Inferior parietal cortex (tissue), 1 donor: Measurements from ENCODE around the gene CTXN1.
A peak's percentile ranks its signal among the peaks of the same experiment; 100 is the strongest.

Experiments
- DNase-seq: peaks from one replicate; pipeline ENCODE4 v3.0.0-alpha.2; 2016; ENCODE audit errors: extremely low spot score

Gene CTXN1

GRCh38 chr19:7914099-7914498 lies 11.8 kb downstream of the CTXN1 start:
- no peak for DNase-seq

GRCh38 chr19:7913652-7914051 lies 12.3 kb downstream of the CTXN1 start:
- no peak for DNase-seq

DNA sequence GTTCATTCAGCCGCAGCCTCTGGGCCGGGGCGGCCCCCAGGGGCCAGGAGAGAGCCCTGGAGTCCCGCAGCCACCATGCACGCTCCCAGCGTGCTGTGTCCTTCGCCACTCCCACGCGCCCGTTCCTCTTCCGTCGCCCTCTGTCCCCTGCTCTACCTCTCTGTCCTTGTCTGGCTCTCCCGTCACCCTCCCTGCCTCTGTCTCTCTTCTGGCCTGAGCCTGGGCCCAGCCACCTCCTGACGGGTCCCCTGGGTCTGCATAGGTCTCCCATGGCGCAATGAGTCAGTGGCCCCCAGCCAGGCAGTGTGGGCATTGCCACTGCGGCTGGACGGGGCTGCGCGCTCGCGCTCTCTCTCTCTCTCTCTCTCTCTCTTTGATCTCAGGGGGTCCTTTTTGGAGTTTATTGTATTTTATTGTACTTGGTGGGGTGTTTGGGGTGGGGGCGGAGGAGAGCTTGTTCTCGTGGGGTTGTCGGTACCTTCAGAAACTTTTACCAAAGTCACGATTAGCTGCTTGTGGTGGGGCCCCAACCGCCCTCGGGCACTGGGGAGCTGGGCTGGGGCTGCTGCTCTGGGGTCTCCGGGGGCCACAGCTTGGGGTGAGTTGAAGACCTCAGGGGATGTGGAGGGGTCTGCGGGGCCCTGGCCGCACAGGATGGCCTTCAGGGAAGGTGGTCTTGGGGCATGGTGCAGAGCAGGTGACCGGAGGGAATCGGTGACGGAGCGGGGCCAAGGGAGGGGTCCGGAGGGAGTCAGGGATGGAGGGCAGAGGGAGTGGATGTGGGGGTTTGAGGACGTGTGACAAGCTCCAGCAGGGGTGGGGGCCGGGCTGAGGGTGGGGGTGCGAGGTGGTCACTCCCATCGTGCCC lies 13.0 kb downstream of the CTXN1 start:
- DNase-seq = no peak

GRCh38 chr19:7912144-7912696 lies 13.7 kb downstream of the CTXN1 start:
- DNase-seq = no peak

- DNase-seq = no peak
Observed at GRCh38 chr19:7911508-7912143, 14.3 kb downstream of the CTXN1 start.

- no peak for DNase-seq
Observed at GRCh38 chr19:7910321-7911161, 15.4 kb downstream of the CTXN1 start.

- DNase-seq = no peak
Observed at GRCh38 chr19:7909471-7910067, 16.4 kb downstream of the CTXN1 start.

DNA sequence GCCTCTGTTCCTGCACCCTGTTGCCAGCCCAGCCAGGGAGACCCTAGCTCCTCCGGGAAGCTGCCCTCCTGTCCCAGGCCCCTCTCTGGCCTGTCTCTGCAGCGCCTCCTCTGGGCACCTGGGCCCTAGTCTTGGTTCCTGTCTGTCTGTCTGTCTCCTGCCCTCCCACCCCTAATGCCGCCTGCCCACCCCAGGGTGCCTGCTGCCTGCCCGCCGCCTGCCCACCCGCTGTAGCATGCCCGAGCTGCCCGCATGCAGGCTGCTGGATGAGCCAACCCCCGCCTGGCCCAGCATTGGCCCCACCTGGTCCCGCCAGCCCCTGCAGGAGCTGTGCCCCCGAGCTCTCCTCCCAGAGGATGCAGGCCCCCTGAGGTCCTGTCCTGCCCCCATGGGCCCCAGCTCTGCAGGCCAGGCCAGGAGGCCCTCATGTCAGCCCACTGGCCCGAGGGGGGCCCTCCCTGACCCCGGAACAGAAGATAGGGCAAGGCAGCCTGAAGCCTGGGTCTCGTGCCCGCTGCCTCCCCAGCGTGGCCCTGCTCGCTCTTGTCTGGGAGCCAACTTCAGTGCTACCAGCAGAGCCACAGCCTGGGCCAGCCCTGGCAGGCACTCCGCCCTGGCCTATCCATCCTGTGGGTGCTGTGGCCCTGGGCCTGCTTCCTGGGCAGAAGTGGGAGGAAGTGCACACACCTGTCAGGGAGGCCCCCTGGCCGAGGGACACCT lies 17.0 kb downstream of the CTXN1 start:
- DNase-seq = no peak

DNA sequence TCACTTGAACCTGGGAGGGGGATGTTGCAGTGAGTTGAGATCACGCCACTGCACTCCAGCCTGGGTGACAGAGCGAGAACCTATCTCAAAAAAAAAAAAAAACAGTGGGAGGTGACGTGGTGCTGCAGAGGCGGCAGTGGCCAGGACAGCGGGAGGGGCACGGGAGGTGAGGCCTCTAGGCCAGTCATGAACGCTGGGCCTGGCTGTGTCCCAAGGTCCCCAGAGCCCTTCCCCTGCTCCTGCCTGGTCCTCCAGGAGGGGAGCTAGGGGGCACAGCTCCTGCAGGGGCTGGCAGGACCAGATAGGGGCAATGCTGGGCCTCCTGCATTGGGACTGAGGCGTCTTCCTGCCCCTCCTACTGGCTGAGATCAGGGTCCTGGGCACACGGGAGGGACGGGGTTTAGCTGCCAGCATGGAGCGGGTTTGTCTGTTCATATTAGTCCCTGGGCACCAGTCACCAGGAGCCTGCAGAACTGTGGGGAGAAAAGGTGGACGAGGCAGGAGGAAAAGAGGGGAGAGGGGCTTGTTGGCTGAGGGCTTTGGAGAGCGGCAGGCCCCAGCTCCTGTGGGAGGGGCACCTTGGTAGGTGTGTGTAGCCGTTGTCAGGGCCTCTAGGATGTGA lies 17.7 kb downstream of the CTXN1 start:
- DNase-seq = no peak

DNA sequence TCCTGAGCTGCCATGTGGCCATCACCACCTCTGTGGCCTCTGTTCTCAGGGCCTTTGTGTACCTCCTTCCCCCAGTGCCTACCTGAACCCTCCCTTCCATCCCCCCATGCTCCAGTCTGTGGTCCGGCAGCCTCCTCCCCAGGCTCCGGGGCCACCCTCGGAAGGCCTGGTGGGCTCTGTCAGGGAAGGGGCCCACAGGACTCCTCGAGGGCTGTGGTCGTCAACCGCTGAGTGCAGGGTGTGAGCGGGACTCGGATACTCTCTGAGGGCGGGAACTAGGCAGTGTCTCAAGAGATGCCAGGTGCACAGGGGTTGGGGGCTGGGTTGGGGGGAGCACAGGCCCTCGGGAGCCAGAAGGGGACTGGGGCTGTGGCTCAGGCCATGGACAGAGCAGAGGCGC lies 18.4 kb downstream of the CTXN1 start:
- no peak for DNase-seq

- no peak for DNase-seq
Observed at GRCh38 chr19:7907122-7907521, 18.8 kb downstream of the CTXN1 start.

GRCh38 chr19:7905859-7906258 lies 20.1 kb downstream of the CTXN1 start:
- DNase-seq = no peak

- no peak for DNase-seq
Observed at GRCh38 chr19:7905268-7905667, 20.7 kb downstream of the CTXN1 start.

- no peak for DNase-seq
Observed at GRCh38 chr19:7904074-7905020, 21.6 kb downstream of the CTXN1 start.

DNA sequence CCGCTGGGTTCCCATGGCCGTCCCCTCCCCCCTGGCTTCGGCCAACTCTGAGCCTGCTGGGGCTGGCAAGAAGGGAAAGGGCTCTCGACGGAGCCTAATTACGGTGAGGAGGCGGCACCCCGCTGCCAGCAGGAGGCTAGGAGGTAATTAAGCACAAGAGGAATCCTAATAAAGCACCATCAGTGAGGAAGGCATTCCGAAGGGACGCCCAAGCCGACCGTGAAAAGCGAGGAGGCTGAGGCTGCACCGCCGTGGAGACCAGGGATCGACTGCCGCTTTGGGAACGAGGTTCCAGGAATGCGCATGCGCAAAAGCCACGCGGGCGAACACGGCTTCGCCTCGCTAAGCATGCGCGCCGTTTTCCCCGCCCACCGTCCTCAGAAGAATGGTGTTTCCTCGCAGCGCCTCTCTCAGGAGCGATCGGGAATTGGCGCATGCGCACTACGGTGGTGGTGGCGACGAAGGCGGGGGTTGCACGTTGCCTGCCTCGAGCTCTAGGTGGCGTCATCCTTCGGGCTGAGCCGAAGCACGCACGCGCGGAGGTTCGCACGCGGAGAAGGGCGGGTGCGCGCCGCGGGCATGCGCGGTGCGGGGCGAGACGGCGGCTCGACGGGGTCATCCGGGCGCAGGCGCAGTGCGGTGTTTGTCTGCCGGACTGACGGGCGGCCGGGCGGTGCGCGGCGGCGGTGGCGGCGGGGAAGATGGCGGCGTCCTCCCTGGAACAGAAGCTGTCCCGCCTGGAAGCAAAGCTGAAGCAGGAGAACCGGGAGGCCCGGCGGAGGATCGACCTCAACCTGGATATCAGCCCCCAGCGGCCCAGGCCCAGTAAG lies 22.5 kb downstream of the CTXN1 start, which contains the start of gene MAP2K7:
Gene MAP2K7, plus strand, starts transcription at position 634 of the 830 bp plus-strand sequence. Its CDS starts 68 bp downstream, at position 702.
- peak; percentile 99 for DNase-seq

GRCh38 chr19:7902796-7903243 lies 23.1 kb downstream of the CTXN1 start:
- DNase-seq = no peak

GRCh38 chr19:7901337-7901736 lies 24.6 kb downstream of the CTXN1 start:
- DNase-seq = no peak

- DNase-seq = no peak
Observed at GRCh38 chr19:7900931-7901330, 25.0 kb downstream of the CTXN1 start.
